HG02840 (cell line): ENCODE measurements around the gene PDSS2.
"Not testable (repeated sequence)": the region's sequence is repeated elsewhere in the genome, so short reads cannot be mapped to it uniquely, and the experiment has no call there.

ENCODE experiments used
- ATAC-seq: cut with Tn5 transposase; IDR thresholded peaks from one replicate; pipeline ENCODE4 v1.9.1; 2021; ENCODE audit warnings: mild to moderate bottlenecking, moderate library complexity, moderate number of reproducible peaks; ENCODE audit not compliant: unreplicated experiment, low FRiP score

PDSS2 gene

GRCh38 chr6:107187630-107188029 lies 271.7 kb downstream of the PDSS2 start:
- ATAC-seq: no peak

DNA sequence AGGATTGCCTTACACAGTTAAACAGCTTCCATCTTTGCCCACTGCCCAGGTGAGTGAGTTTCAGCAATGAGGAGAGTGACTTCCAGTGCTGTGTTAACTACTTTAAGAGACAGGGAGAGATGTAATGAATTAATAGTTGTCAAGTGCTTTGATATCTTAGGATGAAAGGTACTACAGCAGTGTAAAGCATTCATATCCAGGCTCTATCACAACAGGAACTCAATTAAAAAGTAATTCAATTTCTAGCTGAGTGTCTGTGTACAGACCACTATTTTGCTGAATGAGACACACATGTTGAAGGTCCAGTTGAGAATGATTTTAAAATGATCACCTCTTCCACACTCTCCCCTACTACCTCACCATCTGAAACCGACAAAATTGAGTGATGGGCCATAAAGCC lies 273.3 kb downstream of the PDSS2 start:
- ATAC-seq: no peak

DNA sequence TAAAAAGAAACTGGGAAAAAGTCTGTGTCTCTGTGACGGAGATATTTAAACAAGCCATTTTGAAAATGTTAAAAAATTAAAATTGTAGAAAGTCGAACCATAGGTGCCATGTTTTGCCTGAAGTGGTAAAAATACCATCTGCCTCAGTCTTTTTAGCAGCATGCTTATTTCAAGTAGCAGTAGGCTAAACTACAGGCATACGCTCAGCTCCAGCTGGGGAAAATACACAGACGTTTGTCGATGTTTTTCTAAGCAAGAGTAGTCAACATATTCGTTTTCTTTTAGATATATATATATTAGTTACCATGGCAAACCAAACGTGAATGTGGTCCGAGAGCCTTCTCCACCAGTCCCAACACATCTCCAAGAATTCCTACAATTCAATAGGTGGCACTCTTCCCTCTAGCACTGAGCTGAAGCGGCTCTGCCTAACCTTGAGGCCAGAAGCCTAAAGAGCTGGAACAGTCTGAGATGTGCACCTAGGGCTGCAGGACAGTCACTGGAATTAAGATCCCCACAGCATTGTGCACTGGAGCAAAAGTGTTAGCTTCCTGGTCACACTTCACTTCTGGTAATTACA lies 273.9 kb downstream of the PDSS2 start:
- ATAC-seq: no peak

GRCh38 chr6:107184435-107184834 lies 274.9 kb downstream of the PDSS2 start:
- no peak for ATAC-seq

DNA sequence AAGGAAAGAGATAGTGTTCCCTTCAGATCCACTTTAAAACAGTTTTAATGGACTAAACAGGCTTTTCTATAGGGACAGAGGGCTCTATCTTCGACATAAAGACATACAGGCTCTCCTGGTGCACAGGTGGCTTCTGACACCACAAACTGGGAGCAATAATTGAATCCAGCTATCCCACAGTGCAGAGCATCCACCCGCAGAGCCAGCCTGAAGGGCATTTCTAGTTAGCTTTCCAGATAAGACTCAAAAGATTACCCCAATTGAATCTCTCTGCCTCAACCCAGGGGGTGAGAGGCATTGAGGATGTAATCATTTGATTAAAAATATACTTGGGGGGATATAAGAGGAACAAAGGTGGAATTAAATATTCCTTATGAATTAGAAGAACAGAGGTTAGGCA lies 279.3 kb downstream of the PDSS2 start:
- no peak for ATAC-seq

- ATAC-seq: no peak
Measured at GRCh38 chr6:107179004-107179403, 280.4 kb downstream of the PDSS2 start.

GRCh38 chr6:107173779-107174178 lies 285.6 kb downstream of the PDSS2 start:
- ATAC-seq: no peak

- ATAC-seq: no peak
Measured at GRCh38 chr6:107171513-107171912, 287.9 kb downstream of the PDSS2 start.

GRCh38 chr6:107164299-107164698 lies 295.1 kb downstream of the PDSS2 start:
- ATAC-seq: not testable (repeated sequence)

- ATAC-seq: no peak
Measured at GRCh38 chr6:107161521-107161920, 297.8 kb downstream of the PDSS2 start.

DNA sequence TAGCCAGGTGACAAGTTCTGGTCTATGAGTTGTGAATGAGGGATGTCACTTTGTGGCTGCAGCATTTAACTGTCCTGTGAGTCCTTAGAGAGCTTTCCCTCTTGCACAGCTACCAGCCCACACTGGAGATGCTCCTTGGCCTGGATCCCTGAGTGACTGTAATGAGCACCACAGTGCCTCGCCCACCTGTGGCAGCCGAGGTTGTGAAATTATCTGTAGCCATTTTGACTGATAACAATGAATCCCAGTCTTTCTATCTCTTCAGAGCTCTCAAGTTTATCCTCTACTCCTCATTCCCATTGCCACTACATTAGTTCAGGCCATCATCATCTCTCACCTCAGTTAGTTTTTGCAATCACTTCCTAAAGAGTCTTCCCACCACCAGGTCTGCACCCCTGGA lies 302.7 kb downstream of the PDSS2 start:
- no peak for ATAC-seq

- no peak for ATAC-seq
Measured at GRCh38 chr6:107154801-107155160, 304.6 kb downstream of the PDSS2 start.

- ATAC-seq: no peak
Measured at GRCh38 chr6:107154131-107154800, 305.1 kb downstream of the PDSS2 start.

DNA sequence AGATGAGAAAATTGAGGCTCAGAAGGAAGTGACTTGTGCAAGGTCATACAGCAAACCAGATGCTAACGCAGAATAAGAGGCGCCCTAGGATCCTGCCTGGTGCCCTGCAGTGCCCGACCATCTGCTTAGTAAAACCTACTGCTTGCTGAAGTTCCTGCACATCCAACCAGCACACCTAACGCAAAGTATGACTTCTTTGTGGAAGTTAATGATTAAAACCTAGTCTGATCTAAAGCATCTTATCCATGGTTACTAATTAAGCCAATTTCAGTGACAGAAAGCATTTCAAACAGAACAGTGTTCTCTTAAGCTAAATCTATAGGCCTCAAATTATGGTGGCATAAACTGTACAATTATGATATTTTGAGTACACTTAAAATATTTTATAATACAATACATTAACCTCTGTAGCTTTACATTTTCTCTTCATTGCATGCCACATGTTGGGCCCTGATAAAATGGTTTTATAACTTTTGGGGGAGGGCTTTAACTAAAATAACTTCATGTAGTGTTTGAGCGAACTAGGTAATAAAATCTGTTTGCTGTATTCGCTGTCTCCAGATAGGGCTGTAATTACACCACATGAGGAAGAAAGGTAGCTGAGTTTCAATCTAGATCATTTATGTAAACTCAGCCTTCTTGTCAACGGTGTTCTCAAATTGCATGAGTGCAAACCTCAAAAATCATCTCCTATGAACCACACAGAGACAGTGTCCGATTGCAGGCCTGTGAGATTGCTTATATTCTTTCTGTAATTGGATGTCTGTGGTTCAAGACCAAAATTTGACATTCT lies 306.5 kb downstream of the PDSS2 start:
- no peak for ATAC-seq

GRCh38 chr6:107144666-107145065 lies 314.7 kb downstream of the PDSS2 start:
- ATAC-seq: no peak

GRCh38 chr6:107144014-107144413 lies 315.4 kb downstream of the PDSS2 start:
- ATAC-seq: no peak

DNA sequence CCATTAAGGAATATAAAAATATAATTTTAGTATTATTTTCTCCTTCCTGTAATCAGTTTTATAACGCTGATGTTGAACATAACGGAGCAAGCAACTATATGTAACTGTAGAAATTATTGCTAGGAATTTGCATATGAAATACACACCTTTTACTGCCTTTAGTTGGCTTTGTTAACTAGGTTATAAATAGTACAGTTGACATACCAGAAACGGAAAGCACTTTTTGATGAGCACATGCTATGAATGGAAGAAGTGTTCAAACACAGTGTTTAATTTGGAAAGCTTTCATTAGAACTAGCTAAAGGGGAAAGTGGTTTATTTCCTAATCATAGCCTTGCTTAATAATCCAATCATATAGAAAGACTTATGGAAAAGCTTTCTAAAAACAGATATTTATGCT lies 318.8 kb downstream of the PDSS2 start:
- no peak for ATAC-seq

DNA sequence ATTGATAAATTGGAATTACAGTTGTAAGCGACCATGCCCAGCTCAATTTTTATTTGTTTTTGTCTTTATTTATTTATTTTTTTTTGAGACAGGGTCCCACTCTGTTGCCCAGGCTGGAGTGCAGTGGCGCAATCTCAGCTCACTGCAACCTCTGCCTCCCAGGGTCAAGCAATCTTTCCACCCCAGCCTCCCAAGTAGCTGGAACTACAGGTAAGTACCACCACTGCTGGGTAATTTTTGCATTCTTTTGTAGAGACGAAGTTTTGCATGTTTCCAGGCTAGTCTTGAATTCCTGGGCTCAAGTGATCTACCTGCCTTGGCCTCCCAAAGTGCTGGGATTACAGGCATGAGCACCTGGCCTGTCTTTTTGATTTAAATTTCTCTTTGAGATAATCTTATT lies 323.0 kb downstream of the PDSS2 start:
- ATAC-seq: not testable (repeated sequence)

DNA sequence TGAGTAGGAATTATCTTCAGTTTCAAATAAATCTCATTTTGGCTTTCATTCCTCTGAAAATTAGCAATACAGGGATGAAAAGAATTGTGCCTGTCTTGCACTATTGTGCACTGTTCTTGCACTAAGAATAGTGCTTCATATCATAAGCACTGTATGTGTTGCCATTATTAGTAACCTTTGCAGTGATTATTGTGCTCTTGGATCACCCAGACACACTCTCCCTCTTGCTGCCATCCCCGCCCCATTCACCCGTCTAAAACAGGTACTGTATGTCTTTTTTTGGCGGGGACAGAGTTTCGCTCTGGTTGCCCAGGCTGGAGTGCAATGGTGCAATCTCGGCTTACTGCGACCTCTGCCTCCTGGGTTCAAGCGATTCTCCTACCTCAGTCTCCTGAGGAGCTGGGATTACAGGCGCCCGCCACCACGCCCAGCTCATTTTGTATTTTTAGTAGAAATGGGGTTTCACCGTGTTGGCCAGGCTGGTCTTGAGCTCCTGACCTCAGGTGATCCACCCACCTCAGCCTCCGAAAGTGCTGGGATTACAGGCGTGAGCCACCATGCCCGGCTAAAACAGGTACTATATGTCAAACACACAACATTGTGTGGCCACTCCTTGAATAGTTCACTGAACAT lies 324.2 kb downstream of the PDSS2 start:
- not testable (repeated sequence) for ATAC-seq

DNA sequence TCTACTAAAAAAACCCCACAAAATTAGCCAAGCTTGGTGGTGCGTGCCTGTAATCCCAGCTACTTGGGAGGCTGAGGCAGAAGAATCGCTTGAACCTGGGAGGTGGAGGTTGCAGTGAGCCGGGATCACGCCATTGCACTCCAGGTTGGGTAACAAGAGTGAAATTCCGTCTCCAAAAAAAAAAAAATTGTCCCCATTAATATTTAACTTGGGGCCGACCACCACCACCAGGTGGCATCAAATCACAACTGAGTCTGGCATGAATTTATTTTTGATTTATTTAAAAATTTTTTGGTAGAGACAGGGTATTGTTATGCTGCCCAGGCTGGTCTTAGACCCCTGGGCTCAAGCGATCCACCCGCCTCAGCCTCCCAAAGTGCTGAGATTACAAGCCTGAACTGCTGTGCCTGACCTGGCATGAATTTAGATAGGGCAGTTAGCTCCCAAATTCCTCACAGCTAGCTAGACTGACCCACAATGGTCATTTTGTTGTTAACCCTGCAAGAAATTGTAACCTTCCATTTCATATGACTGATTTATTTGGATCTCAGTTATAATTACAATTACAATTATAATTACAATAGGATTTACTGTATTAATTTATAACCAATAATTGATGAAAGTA lies 326.9 kb downstream of the PDSS2 start:
- no peak for ATAC-seq

DNA sequence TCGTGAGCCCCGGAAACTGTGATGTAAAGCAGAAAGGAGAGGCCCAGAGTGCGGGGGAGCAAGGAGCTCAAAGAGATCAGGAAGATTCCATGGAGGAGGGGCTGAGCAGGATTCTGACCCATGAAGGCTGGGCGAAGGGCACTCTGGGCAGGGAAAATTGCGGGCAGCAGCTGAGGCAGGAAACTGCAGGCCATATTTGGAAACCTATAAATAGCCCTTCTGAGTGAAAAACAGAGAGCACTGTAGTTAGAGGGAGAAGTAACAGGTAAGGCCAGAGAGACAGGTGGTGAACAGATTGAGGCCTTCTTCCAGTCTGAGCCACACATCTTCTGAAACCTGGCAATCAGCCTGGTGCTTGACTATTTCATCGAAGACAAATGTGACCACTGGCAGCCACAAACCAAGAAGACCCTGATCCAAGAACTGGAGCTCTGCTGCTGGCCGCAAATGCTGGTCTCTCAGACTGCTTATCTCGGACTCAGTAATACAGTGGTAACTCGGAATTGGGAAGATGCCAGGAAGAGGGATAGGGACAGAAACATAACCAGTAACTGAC lies 329.9 kb downstream of the PDSS2 start:
- no peak for ATAC-seq
